ENCODE data around the gene SLC13A3.

Gene SLC13A3

GRCh38 chr20:46605978-46606816 is 45.1 kb downstream of the SLC13A3 start:
- no peak for DNase-seq (ENCODE audit: low read depth in 2 of 2)

GRCh38 chr20:46605181-46605580 is 46.1 kb downstream of the SLC13A3 start:
- DNase-seq (ENCODE audit: low read depth in 2 of 2) = no peak

GRCh38 chr20:46604551-46605133 is 46.6 kb downstream of the SLC13A3 start:
- no peak for DNase-seq (ENCODE audit: low read depth in 2 of 2)

- no peak for DNase-seq (ENCODE audit: low read depth in 2 of 2)
Observed at GRCh38 chr20:46602429-46602828, 48.8 kb downstream of the SLC13A3 start.

- DNase-seq (ENCODE audit: low read depth in 2 of 2) = no peak
Observed at GRCh38 chr20:46601603-46602122, 49.6 kb downstream of the SLC13A3 start.

- DNase-seq (ENCODE audit: low read depth in 2 of 2) = no peak
Observed at GRCh38 chr20:46600286-46600752, 50.9 kb downstream of the SLC13A3 start.

GRCh38 chr20:46599227-46599987 is 51.9 kb downstream of the SLC13A3 start:
- no peak for DNase-seq (ENCODE audit: low read depth in 2 of 2)

GRCh38 chr20:46595933-46596332 is 55.3 kb downstream of the SLC13A3 start:
- no peak for DNase-seq (ENCODE audit: low read depth in 2 of 2)

- no peak for DNase-seq (ENCODE audit: low read depth in 2 of 2)
Observed at GRCh38 chr20:46594725-46595124, 56.5 kb downstream of the SLC13A3 start.

- DNase-seq (ENCODE audit: low read depth in 2 of 2) = no peak
Observed at GRCh38 chr20:46592580-46593362, 58.5 kb downstream of the SLC13A3 start.

- no peak for DNase-seq (ENCODE audit: low read depth in 2 of 2)
Observed at GRCh38 chr20:46590443-46590842, 60.8 kb downstream of the SLC13A3 start.

GRCh38 chr20:46588532-46589511 is 62.4 kb downstream of the SLC13A3 start:
- DNase-seq (ENCODE audit: low read depth in 2 of 2) = no peak

GRCh38 chr20:46587986-46588385 is 63.3 kb downstream of the SLC13A3 start:
- no peak for DNase-seq (ENCODE audit: low read depth in 2 of 2)

GRCh38 chr20:46586724-46587123 is 64.5 kb downstream of the SLC13A3 start:
- no peak for DNase-seq (ENCODE audit: low read depth in 2 of 2)

GRCh38 chr20:46584508-46584907 is 66.8 kb downstream of the SLC13A3 start:
- DNase-seq (ENCODE audit: low read depth in 2 of 2) = no peak

- no peak for DNase-seq (ENCODE audit: low read depth in 2 of 2)
Observed at GRCh38 chr20:46583411-46584214, 67.6 kb downstream of the SLC13A3 start.

GRCh38 chr20:46582648-46583047 is 68.6 kb downstream of the SLC13A3 start:
- DNase-seq (ENCODE audit: low read depth in 2 of 2) = no peak

- DNase-seq (ENCODE audit: low read depth in 2 of 2) = no peak
Observed at GRCh38 chr20:46581391-46581790, 69.9 kb downstream of the SLC13A3 start.

- DNase-seq (ENCODE audit: low read depth in 2 of 2) = no peak
Observed at GRCh38 chr20:46580613-46581205, 70.5 kb downstream of the SLC13A3 start.

All from fibroblast of skin of left biceps (primary cell).